KMS-11 (cell line): ENCODE measurements around the gene PLTP.

Experiments
- H2AFZ ChIP-seq: fragments of 200-600 bp; sonication (generic); 2 replicates; pipeline ENCODE4 v1.6.1; 2016; ENCODE audit warnings: antibody characterized with exemption, mixed run types, low read depth
- H3K27ac ChIP-seq: fragments of 200-600 bp; sonication (generic); 2 replicates; pipeline ENCODE4 v1.6.1; 2016; ENCODE audit warnings: mild to moderate bottlenecking, mixed run types
- H3K27me3 ChIP-seq: fragments of 200-600 bp; sonication (generic); 2 replicates; pipeline ENCODE4 v1.6.1; 2017; ENCODE audit warnings: mild to moderate bottlenecking, low read depth, mixed run types, moderate library complexity; ENCODE audit not compliant: insufficient read depth
- H3K36me3 ChIP-seq: fragments of 200-600 bp; sonication (generic); 2 replicates; pipeline ENCODE4 v1.6.1; 2017; ENCODE audit warnings: mild to moderate bottlenecking, mixed run types; ENCODE audit not compliant: insufficient read depth
- H3K4me1 ChIP-seq: fragments of 200-600 bp; sonication (generic); 2 replicates; pipeline ENCODE4 v1.6.1; 2016; ENCODE audit warnings: mild to moderate bottlenecking, low read depth, mixed run types; ENCODE audit not compliant: poor library complexity, severe bottlenecking
- H3K4me2 ChIP-seq: fragments of 200-600 bp; sonication (generic); 2 replicates; pipeline ENCODE4 v1.7.0; 2016; ENCODE audit warnings: mild to moderate bottlenecking, mixed run types
- H3K4me3 ChIP-seq: fragments of 200-600 bp; sonication (generic); IDR thresholded peaks from 2 replicates; pipeline ENCODE4 v1.6.1; 2017; ENCODE audit warnings: low read depth, low read length, mixed read lengths; ENCODE audit not compliant: insufficient read depth
- H3K79me2 ChIP-seq: fragments of 200-600 bp; sonication (generic); 2 replicates; pipeline ENCODE4 v1.6.1; 2016; ENCODE audit warnings: low read depth, mixed run types; ENCODE audit not compliant: insufficient read depth
- H3K9ac ChIP-seq: fragments of 200-600 bp; sonication (generic); 2 replicates; pipeline ENCODE4 v1.6.1; 2016; ENCODE audit warnings: mild to moderate bottlenecking, mixed run types
- H4K20me1 ChIP-seq: fragments of 200-600 bp; sonication (generic); 2 replicates; pipeline ENCODE4 v1.6.1; 2016; ENCODE audit warnings: mild to moderate bottlenecking, mixed run types; ENCODE audit not compliant: insufficient read depth
- CTCF ChIP-seq: fragments of 200-600 bp; sonication (generic); conservative IDR thresholded peaks from 2 replicates; pipeline ENCODE4 v1.6.1; 2017; ENCODE audit warnings: low read depth, mild to moderate bottlenecking, antibody characterized with exemption, low read length, moderate library complexity, mixed read lengths

PLTP gene

GRCh38 chr20:45948261-45948733, 36.3 kb upstream of the PLTP start:
- no peaks in the 10 kb centered on the region; the same call in 1 of the 2 replicates for H3K36me3 ChIP-seq

GRCh38 chr20:45947110-45947866, 35.3 kb upstream of the PLTP start:
- no peak for TF ChIP-seq CTCF
- no peak overlapping the region for H2AFZ ChIP-seq
- no peaks in the 10 kb centered on the region for H4K20me1 ChIP-seq
- H3K4me1 ChIP-seq, result peaks cover 22% of the 10 kb centered on the region
- no peak overlapping the region for H3K4me3 ChIP-seq
- no peaks in the 10 kb centered on the region; the same call in 1 of the 2 replicates for H3K36me3 ChIP-seq
- H3K4me2 ChIP-seq, result no peak overlapping the region
- H3K27ac ChIP-seq, result peak overlapping the region; percentile 45; the same call in 1 of the 2 replicates
- H3K27me3 ChIP-seq, result no peaks in the 10 kb centered on the region
- H3K79me2 ChIP-seq, result no peaks in the 10 kb centered on the region
- no peak overlapping the region for H3K9ac ChIP-seq

More at GRCh38 chr20:45948261-45948733, 36.3 kb upstream of the PLTP start:
- Histone ChIP-seq H3K4me1 (peaks cover 22% of the 10 kb centered on the region), H3K27me3 (no peaks in the 10 kb centered on the region), H4K20me1 (no peaks in the 10 kb centered on the region), H3K27ac (no peak overlapping the region), H2AFZ (no peak overlapping the region), H3K79me2 (no peaks in the 10 kb centered on the region), H3K9ac (no peak overlapping the region; the same call in 1 of the 2 replicates), H3K4me3 (no peak overlapping the region), H3K4me2 (no peak overlapping the region)
- TF ChIP-seq CTCF, result no peak

GRCh38 chr20:45946149-45946970, 34.4 kb upstream of the PLTP start:
- no peak for TF ChIP-seq CTCF
- Histone ChIP-seq H3K27ac (peak overlapping the region; percentile 45), H3K36me3 (no peaks in the 10 kb centered on the region; the same call in 1 of the 2 replicates)

GRCh38 chr20:45945678-45946148, 33.8 kb upstream of the PLTP start:
- Histone ChIP-seq H3K4me1 (peaks cover 15% of the 10 kb centered on the region), H3K36me3 (peaks cover 3% of the 10 kb centered on the region; the same call in 1 of the 2 replicates), H3K79me2 (no peaks in the 10 kb centered on the region), H3K27me3 (no peaks in the 10 kb centered on the region), H3K9ac (no peak overlapping the region), H2AFZ (no peak overlapping the region), H3K4me2 (peak overlapping the region; percentile 3; the same call in 1 of the 2 replicates), H3K27ac (peak overlapping the region; percentile 45; the same call in 1 of the 2 replicates), H3K4me3 (no peak overlapping the region), H4K20me1 (no peaks in the 10 kb centered on the region)
- TF ChIP-seq CTCF, result no peak

More at GRCh38 chr20:45946149-45946970, 34.4 kb upstream of the PLTP start:
- Histone ChIP-seq H4K20me1 (no peaks in the 10 kb centered on the region), H3K9ac (no peak overlapping the region), H3K4me2 (peak overlapping the region; percentile 3; the same call in 1 of the 2 replicates), H3K4me1 (peaks cover 15% of the 10 kb centered on the region), H3K79me2 (no peaks in the 10 kb centered on the region), H3K4me3 (no peak overlapping the region), H2AFZ (no peak overlapping the region), H3K27me3 (no peaks in the 10 kb centered on the region)
